GM18508 (cell line): ENCODE results near the gene ST6GAL1.
"Not testable (repeated sequence)": the region's sequence is repeated elsewhere in the genome, so short reads cannot be mapped to it uniquely, and the experiment has no call there.

Experiments used
- ATAC-seq: cut with Tn5 transposase; IDR thresholded peaks from one replicate; pipeline ENCODE4 v1.9.1; 2021; ENCODE audit warnings: moderate number of reproducible peaks; ENCODE audit not compliant: insufficient read depth, unreplicated experiment

Gene ST6GAL1

DNA sequence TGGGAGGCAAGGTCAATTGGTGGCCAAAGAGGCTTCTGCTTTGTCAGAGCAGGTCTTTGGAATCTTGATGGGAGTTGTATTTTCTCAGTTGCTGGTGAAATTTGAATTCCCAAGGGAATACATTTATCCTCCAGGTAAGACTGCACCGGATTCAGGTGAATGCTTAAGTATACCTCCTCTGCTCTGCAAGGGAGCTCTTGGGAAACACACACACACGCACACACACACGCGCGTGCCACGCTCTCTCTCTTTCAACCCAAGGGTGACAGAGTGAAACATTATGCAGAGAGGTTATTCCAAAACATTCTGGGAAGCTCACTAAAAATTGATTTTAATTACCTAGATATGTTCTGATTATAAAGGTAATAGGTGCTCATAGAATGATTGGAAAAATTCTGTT is 33.7 kb downstream of the ST6GAL1 start:
- ATAC-seq = no peak

DNA sequence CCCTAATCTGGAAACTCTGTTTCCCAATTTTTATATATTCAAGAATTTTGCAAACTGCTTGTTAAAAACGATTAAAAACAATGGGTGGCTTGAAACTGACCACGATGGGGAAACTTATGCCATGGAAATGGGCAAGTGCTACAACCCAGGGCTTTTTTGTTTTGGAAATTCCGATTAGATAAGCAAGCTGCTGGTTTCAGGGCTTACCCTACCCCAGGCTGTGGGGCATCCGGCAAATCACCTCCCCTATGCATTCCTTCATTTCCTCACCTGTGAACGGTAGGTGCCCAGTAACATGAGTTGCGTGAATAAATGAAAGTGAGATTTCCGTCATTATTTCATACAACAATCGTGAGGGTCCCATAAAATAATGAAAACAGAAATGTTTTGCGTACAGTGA is 34.3 kb downstream of the ST6GAL1 start:
- no peak for ATAC-seq

DNA sequence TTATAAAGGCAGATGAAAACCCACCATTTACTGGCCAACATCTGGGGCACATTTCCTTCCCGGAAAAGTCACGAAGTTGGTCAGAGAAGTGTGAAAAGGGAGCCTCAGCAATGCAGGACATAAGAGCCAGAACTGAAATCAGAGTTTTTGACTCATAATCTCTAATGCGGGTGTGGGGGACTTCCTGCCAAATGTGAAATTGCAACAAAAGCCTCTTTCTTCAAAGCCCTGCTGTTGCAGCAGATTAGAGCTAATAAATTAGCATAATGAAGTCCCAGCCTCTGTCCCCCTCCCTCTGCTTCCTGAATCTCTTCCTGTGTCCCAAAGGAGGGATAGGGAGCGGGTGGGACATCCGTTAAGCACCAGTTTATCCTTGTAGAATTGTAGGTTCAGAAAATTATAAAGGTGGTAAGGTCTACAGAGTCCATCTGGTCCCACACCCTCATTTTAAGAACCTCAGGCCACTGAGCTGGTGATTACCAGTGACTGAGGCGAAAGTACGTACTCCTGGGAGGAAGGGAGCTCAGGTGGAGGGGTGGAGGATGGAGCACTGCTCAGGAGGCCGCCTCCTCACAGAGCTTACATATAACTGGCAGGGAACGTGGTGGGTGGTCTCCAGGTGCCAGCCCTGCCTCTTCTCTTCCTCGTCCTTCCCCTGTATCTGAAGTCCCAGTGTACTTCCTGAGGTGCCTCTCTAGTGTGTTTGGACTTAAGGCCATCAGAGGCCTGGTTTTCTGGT is 35.0 kb downstream of the ST6GAL1 start:
- ATAC-seq = no peak

DNA sequence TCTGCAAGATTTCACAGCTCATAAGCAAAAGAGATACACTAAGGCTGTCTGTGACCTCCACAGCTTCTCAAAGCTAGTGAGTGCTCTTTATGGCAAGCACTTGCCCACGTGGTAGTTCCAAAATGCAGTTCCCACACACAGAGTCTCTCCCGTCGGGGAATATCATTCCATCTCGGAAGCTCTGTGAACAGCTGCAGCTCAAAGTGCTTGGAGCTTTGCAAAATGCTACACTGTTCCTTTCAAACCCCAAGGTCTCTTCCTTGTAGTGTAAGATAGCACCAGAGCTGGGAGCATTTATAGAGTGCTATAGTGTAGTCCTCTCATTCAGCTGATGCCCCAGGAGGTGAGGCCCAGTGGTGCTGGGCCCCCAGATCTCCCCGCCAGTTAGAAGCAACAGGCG is 36.1 kb downstream of the ST6GAL1 start:
- ATAC-seq = no peak

DNA sequence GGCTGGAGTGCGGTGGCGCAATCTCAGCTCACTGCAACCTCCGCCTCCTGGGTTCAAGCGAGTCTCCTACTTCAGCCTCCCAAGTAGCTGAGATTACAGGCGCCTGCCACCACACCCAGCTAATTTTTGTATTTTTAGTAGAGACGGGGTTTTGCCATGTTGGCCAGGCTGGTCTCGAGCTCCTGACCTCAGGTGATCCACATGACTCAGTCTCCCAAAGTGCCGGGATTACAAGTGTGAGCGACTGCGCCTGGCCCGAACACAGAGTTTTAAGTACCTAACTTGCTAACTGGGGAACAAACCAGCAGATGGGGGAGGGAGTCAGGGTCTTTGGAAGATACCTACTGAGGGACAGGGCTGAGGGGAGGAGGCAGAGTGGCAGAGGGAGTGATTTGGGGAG is 36.9 kb downstream of the ST6GAL1 start:
- ATAC-seq = not testable (repeated sequence)

DNA sequence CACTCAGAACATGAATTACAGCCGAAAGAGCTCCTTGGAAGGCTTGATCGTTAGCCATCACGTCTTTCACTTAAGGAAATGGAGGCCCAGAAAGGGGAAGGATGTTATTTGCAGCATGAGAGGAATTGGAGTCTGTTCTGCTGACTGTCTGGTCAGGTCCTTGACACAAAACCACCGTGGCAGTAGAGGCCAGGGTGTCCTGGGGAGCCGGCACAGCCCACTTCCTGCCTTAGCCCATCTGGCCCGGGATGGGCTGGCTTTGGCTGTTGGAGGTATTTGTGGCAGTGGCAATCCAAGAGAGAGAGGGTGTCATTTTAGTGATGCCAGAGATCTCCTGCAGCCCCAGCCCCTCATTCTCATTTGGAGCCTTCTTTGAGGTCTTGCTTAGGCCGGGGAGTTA is 37.4 kb downstream of the ST6GAL1 start:
- no peak for ATAC-seq

DNA sequence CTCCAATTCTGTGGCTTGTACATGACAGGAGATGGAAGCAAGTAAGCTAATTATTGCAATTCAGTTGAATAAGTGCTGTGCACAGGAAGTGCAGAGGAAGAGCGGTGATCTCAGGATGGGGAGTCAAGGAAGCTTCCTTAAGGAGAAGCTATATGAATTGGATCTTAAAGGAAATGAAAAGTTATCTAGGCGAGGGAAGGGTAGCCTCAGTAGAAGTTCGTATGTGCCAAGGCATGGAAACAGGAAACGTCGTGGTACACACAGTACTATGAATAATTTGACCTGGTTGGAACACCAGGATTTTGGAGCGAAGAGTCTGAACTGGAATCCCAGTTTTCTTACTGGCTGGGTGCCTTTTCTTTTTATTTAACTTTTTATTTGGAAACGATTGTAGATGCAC is 39.3 kb downstream of the ST6GAL1 start:
- no peak for ATAC-seq

DNA sequence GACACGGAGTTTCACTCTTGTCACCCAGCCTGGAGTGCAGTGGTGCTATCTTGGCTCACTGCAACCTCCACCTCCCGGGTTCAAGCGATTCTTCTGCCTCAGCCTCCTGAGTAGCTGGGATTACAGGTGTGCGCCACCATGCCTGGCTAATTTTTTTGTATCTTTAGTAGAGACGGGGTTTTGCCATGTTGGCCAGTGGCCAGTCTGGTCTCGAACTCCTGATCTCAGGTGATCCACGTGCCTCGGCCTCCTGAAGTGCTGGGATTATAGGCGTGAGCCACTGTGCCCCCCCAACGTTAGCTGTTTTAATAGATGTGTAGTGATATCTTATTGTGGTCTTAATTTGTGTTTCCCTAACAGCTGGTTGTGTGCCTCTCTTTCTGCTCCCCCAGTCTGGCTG is 40.8 kb downstream of the ST6GAL1 start:
- not testable (repeated sequence) for ATAC-seq

DNA sequence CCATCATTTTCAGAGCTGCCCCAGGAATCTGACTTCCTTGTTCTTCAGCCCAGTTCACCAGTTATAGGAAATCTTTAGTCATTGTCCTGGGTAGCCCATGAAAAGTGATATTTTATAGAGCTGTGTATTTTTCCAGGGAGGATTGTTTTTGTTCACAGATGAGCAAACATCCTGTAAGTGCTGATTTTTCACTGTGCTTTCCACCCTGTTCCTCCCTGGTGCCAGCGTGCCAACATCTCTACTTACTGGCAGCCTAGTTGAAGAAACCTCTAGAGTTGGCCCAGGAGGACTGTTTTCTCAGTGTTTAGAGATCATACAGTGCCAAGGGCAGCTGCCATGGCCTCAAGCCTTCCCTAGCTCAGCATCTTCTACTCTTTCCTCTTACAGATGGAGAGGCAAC is 41.3 kb downstream of the ST6GAL1 start:
- no peak for ATAC-seq

DNA sequence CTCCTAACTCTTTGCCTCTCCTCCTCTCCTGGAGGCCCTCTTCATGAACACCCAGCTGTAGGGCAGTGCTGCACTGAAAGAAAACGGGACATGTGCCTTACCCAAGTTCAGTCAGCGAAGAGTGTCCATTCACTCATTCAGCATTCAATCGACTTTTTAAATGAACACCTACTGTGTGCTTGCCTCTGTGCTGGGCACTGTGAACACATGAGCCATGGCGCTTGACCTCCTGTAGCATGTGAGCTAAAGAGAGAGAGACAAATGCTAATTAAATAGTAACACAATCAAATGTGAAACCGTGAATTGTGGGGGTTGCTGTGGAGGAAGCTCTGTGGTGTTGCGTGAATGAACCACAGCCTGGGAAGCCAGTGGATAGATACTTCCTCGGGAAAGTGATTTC is 43.4 kb downstream of the ST6GAL1 start:
- no peak for ATAC-seq

DNA sequence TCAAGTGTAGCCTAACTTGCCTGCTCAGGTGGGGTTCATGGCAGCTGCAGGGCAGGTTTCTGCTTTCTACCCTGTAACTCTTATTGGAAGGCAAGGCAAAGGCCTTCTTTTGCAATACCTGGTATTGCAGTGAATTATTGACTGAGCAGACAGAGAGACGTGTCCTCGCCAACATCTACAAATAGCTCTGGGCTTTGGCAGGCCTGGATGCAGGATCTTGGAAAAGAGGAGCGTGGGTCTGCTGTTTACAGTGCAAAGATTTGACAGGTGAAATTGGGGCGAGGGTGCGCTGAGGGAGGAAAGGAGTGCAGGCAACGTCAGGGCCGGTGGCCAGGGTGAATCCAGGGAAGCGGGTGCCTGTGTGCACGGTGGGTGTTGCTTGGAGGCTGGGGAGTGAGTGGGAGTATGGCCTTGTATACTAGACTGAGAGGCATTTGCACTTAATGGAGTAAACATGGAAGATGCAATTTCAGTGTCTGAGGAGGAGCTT is 44.5 kb downstream of the ST6GAL1 start:
- no peak for ATAC-seq

DNA sequence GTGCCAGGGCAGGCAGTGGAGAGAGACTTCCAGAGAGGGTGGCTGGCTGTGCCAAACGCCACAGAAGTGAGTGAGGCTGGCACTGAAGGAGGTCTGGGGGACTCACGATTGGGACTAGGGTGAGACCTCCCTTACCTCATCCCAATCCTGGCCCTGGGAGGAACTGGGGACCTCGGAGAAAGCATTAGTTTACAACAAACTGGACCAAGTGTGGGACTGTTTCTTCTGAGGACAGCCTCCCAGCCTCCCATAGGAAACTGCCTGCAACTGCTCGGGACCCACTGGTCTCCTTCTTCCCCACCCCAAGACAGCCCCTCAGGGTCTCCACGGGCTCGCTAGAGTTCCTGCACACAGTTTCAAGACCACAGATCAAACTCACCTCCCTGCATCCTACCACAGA is 45.4 kb downstream of the ST6GAL1 start:
- ATAC-seq = no peak

DNA sequence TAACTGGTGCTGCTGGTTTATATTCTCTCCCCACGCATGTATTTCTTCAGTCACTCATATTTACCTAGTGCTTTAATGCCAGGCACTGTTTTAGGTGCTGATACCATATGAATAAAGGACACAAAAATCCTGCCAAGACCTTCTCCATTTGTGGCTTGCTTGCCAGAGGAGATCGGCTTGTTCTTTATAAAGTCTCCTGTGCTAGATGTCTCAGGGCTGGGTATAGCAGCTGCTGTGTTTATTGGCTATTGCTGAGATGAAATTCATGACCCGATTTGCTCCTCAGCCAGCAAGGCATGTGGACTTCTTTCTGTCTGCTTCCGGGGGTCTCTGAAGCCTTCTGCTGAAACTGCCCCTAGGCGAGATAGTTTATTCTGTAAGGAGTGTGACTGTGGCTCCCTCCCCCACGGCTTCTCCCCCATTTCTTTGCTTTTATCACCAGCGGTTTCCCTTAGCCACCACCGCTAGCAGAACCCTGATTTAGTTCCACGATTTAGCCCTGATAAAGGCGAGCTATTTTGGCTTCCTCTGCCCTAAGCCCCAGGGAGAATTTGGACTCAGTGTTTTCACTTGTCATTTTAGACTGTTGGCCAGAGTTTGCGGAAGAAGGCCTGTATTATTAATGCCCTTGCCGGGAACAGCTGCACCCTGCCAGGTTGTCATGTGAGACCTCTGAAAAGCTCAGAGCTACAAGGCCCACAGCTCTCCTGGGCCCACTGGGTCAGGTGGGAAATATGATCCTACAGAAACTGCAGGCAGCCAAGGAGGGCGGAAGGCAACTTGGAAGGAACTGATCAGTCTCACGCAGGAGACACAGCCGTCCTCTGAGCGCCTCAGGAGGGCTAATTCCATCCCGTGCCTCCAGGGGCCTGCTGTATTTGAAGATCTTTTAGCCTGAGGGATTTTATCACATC is 46.8 kb downstream of the ST6GAL1 start:
- ATAC-seq = no peak

DNA sequence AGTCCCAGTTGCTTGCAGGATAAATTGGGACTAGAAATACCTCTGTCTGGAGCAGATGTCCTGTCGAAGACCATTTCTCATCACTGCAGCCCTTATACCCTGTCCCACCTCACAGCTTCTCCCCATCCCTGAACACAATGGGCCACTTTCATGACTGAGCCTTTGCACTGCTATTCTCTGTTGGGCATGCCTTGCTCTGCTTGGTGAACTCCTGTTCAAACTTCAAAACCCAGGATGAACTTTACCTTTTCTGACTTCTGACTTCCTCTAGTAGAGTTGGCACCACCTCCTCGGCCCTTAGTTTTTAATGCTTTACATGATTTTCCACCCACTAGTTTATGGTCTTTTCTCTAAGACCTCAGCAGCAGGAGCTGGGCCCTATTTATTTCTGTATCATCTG is 48.4 kb downstream of the ST6GAL1 start:
- ATAC-seq = no peak

DNA sequence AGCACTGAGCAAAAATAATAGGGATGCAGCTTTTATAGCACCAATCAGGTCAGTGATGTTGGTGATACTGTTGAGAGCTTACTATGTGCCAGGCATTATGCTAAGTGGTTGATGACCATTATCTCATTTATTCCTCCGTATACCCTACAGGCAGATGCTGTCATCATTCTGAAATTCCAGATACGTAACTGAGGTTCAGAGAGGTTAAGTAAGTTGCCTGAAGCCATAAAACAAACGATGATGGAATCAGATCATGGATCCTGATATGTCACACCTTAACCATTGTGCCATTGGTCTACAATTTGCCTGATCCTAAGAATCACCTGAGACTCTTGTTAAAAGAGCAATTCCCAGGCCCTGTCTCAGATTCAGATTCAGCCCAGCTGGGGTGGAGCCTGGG is 49.5 kb downstream of the ST6GAL1 start:
- ATAC-seq = no peak

DNA sequence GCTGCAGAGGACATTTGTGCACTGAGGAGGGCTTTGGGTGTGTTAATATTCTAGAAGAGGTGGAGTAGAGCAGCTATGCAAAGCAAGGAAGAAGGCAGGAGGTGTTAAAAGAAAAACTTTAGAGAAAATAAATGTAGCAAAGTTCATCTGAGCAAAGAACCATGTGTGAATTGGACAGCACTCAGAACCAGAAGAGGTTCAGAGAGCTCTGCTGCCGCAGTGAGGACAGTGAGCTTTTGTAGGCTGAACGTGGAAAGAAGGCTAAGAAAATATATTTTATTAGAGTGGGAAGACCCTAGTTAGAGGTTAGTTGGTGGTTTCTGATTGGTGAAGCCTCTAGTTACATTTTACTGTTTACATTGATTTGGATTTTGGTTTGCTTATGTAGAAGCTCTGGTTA is 50.7 kb downstream of the ST6GAL1 start:
- ATAC-seq = no peak

DNA sequence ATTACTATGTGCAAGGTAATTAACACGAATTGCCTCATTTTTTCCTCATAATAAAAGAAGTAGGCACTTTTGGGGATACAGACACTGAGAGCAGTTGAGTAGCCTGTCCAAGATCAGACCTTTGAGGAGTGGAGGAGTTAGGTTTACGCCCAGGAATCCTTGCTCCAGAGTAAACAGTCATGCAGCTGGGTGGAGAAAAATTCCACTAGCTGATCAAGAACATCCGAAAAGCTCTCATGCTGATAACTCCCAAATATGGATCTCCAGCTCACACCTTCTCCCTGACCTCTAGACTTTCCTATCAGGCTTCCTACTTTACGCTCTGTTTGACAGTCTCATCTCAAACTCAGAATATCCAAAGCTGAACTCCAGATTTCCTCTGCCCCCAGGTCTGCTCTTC is 53.3 kb downstream of the ST6GAL1 start:
- no peak for ATAC-seq

DNA sequence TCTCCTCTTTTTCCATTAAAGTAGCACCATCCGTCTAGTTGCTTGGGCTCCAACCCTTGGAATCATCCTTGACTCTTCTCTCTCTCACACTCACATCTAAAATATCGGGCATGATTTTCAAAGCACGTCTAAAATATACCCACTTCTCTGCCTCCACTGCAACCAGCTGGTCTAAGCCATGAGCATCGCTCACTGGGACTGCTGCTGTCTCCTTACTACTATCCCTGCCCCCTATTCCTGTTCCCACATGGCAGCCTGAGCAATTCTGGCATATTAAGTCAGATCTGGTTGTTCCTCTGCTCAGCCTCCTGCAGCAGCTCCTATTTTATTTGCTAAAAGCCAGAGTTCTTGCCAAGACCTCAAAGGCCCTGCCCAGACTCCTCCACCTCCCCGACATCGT is 53.7 kb downstream of the ST6GAL1 start:
- no peak for ATAC-seq

DNA sequence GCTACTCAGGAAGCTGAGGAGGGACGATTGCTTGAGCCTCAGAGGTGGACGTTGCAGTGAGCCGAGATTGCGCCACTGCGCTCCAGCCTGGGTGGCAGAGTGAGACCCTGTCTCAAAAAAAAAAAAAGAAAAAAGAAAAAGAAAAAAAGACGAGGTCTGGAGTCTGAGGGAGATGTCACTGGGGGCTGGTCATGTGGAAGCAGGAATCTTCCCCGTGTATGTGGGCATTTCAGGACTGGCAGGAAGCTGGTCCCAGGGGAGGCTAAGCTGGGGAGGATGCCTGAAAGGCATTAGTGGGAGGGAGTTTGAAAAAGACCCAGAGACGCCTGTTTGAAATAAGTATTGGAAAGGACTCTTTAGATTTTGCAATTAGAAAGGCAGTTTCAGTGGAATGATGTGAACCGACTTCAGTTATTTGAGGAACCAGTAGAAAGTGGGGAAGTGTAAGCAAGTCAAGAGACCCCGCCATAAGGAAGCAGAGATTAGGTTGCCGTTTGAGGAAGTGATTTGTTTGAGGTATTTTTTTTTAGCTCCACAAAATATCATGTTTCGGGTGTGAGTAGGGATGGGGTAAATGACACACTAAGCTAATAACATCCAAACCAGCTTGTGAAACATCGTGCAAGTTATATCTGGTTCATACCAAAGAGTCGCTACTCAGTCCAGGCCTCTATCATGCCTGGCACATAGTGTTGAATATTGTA is 55.5 kb downstream of the ST6GAL1 start:
- peak; percentile 33 for ATAC-seq

DNA sequence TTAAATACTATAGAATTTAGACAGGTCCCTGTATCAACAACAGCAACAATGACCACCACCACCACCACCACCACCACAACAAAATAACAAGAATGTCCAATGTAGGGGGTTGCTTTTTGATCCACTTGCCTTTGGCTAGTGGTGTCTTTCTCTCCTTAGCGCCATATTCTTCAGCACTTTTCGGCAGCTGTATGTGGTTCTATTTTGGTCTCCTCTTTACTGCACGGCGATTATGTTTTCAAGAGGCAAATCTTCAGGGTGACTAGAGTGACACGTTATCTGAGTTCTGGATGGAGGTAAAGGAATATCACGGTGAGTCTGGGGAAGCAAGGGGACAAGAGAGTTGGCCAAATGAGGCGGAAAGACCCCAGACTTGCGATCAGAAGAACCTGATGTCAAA is 56.1 kb downstream of the ST6GAL1 start:
- no peak for ATAC-seq

DNA sequence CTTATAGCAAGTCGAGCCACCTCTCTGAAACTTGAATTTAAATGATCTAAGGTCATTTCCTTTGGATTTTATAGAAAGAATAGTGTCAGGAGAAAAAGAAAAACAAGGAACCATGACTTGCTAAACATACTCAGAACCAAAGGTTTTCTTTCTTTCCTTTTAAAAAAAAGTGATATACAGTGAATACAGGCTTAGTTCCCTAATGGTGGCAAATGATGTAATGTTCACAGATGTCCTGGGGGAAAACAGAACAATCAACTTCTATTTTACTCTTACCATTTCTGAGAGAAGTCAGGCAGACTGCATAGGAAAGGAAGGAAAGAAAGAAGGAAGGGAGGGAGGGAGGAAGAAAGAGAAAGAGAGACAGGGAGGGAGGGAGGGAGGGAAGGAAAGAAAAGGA is 56.5 kb downstream of the ST6GAL1 start:
- ATAC-seq = no peak
